ENCODE measurements around the gene SCRN2.

SCRN2 gene

DNA sequence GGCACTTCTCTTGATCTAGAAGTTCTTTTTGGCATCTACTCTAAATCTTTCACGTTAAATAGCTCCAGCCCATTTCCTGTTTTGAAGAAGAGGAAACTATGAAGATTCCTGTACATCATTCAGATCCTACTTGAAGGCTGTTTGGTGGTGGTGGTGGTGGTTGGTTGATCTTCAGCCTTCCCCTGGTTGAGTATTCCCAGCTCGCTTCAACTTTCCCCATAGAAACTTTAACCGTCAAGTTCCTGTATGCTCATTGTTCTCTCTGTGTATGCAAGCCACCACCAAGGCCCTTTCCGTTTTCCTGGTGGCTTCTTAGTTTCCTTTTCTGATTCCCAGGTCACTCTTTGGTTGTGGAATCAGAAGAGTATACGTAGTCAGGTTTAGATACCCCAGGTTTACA, 6.3 kb downstream of the SCRN2 start:
- H3K27me3 Mint-ChIP-seq, result no peaks in the 10 kb centered on the region
- DNase-seq (no peak), ATAC-seq (replicated peaks) (no peak)
- H3K4me3 Mint-ChIP-seq, result no peak overlapping the region
- peaks cover 37% of the 10 kb centered on the region for H3K36me3 Mint-ChIP-seq (ENCODE audit: insufficient read depth)
- no peaks in the 10 kb centered on the region for H3K9me3 Mint-ChIP-seq
- H3K4me1 Mint-ChIP-seq (ENCODE audit: low read depth in 2 of 2), result peaks cover 32 to 39% of the 10 kb centered on the region in 2 donors
- no peak overlapping the region for H3K27ac Mint-ChIP-seq

DNA sequence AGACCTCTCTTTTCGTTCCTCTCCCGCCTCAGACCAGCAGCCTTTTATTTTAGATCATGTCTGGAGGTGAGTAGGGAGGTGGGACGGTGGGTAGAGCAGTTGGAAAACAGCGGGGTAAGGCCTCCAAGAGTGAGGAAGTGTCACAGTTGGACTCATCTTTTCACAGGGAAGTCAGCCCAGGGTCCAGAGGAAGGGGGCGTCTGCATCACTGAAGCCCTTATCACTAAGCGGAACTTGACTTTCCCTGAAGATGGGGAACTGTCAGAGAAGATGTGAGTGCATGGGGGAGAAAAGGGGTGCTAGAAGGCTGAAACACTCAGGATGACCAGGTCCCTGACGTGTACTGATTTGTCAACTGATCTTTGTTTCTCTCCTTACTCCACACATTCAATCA, 9.1 kb downstream of the SCRN2 start:
- H3K4me1 Mint-ChIP-seq (ENCODE audit: low read depth in 2 of 2), result peaks cover 42 to 51% of the 10 kb centered on the region in 2 donors
- DNase-seq, result no peak
- H3K27ac Mint-ChIP-seq, result peak overlapping the region; percentile 95 to 98
- ATAC-seq (replicated peaks), result no peak
- H3K4me3 Mint-ChIP-seq, result peak overlapping the region; percentile 91 to 92
- no peaks in the 10 kb centered on the region for H3K27me3 Mint-ChIP-seq
- H3K36me3 Mint-ChIP-seq (ENCODE audit: insufficient read depth), result peaks cover 63% of the 10 kb centered on the region
- H3K9me3 Mint-ChIP-seq, result no peaks in the 10 kb centered on the region

DNA sequence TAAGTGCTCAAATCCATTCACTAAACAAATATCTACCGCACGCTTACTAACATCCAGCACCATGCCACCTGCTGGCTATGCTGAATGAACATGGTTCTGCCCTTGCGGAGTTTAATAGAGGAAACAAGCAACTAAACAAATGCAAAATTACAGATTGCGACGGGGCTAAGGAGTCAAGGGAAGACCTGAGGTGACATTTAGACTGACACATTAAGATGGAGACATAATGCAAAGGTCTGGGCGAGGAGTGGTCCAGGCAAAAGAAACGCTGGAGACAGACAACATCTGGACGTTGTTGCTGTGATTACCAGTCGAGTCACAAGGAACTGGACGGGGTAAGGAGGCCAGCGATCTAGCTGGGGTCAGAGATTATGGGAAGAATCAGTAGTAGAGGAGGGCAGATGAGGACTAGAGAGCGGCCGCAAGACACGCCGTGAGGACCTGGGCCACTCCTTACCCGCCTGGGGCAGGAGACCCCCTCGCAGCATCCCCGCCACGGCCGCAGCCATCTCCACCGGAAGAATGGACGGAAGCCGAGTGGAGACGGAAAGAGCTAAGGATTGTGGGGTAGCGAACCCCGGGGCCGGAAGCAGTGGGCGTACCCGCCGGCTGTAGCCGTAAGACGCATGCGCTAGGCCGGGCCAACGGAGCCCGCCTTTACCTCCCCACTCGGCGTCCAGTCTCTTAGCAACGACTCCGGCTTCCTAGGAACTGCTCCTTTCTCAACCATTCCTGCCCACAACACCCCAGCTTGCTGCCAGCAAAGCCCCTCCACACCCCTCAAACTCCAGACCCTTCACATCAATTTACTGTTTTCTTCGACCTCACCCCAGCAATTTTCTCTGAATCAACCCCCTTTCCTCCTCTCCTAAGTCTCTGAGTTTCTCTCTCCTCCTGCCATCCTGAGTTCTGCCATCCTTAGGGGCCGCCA, 9.8 kb downstream of the SCRN2 start, which contains the start of the genes LRRC46 and MRPL10:
Gene LRRC46 (plus strand): TSS at position 668 of the 931 bp plus-strand sequence. CDS start 320 bp downstream, outside the sequence.
Gene MRPL10 (minus strand): TSS at position 539 of the 931 bp plus-strand sequence. CDS start 30 bp downstream, at position 509.
- Mint-ChIP-seq H3K4me1 (ENCODE audit: low read depth in 2 of 2) (peaks cover 45 to 51% of the 10 kb centered on the region in 2 donors), H3K36me3 (ENCODE audit: insufficient read depth) (peaks cover 69% of the 10 kb centered on the region), H3K27me3 (no peaks in the 10 kb centered on the region), H3K4me3 (peak within 1 kb of the TSS; percentile 91 to 92), H3K27ac (peak within 1 kb of the TSS; percentile 95 to 98), H3K9me3 (no peaks in the 10 kb centered on the region)
- ATAC-seq (replicated peaks) (peak; percentile 51), DNase-seq (peak; percentile 88 to 91 (median 89))

DNA sequence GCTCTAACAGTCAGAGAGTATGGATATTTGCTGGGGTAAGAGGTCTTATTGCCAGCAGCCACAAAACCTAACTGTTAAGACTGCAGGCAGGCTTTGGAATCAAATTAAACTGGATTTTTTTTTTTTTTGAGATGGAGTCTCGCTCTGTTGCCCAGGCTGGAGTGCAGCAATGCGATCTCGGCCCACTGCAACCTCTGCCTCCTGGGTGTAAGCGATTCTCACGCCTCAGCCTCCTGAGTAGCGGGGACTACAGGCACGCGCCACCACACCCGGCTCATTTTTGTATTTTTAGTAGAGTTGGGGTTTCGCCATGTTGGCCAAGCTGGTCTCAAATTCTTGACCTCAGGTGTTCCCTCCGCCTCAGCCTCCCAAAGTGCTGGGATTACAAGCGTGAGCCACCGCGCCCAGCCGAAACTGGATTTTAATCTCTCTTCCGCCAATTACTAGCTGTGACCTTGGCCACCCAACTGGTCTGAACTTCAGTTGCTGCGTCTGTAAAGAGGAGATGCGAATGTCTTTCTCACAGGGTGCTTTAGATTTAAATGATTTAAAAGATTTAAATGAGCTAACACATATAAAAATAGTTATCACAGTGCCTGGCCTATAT, 10.6 kb downstream of the SCRN2 start:
- H3K36me3 Mint-ChIP-seq (ENCODE audit: insufficient read depth), result peaks cover 72% of the 10 kb centered on the region
- no peaks in the 10 kb centered on the region for H3K27me3 Mint-ChIP-seq
- peak; percentile 3 for ATAC-seq (replicated peaks)
- no peak for DNase-seq
- H3K4me3 Mint-ChIP-seq, result peak overlapping the region; percentile 91 to 92
- peak overlapping the region; percentile 95 to 98 for H3K27ac Mint-ChIP-seq
- H3K9me3 Mint-ChIP-seq, result no peaks in the 10 kb centered on the region
- H3K4me1 Mint-ChIP-seq (ENCODE audit: low read depth in 2 of 2), result peaks cover 45 to 47% of the 10 kb centered on the region in 2 donors

DNA sequence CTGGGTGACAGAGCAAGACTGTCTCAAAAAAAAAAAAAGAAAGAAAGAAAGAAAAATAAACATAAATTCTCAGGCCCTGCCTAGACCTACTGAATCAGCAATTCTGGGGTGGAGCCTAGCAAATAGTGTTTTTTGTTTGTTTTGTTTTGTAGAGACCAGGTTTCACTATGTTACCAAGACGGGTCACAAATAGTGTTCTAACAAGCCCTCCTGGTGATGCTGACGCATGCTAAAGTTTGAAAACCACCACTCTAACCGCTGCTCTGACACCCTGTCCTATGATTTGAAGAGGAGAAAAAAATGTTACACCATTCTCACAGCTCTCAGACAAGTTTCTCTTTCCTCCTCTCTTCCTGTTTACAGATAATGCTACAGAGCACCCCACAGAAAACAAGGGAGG, 11.2 kb downstream of the SCRN2 start:
- H3K27me3 Mint-ChIP-seq, result no peaks in the 10 kb centered on the region
- H3K4me3 Mint-ChIP-seq, result peak overlapping the region; percentile 91 to 92
- ATAC-seq (replicated peaks), result peak; percentile 84
- H3K4me1 Mint-ChIP-seq (ENCODE audit: low read depth in 2 of 2), result peaks cover 43 to 47% of the 10 kb centered on the region in 2 donors
- peak overlapping the region; percentile 95 to 98 for H3K27ac Mint-ChIP-seq
- no peaks in the 10 kb centered on the region for H3K9me3 Mint-ChIP-seq
- peak; percentile 74 to 77 (median 74) for DNase-seq
- H3K36me3 Mint-ChIP-seq (ENCODE audit: insufficient read depth), result peaks cover 74% of the 10 kb centered on the region

DNA sequence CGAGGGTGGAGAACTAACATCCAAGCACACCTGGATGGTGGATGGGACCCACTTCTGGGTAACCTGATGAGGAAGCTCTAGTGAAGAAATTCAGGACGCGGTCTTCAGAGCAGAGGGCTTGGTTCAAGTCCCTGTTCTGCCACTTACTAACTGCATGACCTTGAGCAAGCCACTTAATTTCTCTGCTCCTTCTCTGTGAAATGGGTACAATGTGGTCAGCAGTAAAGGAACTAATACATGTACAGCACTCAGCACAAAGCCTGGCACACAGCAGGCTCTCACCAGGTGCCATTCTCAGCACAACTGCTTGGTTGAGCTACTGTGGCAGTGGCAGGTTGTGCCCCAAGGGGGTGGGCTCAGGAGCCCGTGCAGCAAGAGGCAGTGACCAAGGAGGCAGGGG, 17.6 kb downstream of the SCRN2 start:
- H3K36me3 Mint-ChIP-seq (ENCODE audit: insufficient read depth), result peaks cover 71% of the 10 kb centered on the region
- peak overlapping the region; percentile 97 to 99 for H3K27ac Mint-ChIP-seq
- H3K4me1 Mint-ChIP-seq (ENCODE audit: low read depth in 2 of 2), result peaks cover 30 to 35% of the 10 kb centered on the region in 2 donors
- H3K4me3 Mint-ChIP-seq, result no peak overlapping the region
- DNase-seq (no peak), ATAC-seq (replicated peaks) (no peak)
- no peaks in the 10 kb centered on the region for H3K9me3 Mint-ChIP-seq
- no peaks in the 10 kb centered on the region for H3K27me3 Mint-ChIP-seq

DNA sequence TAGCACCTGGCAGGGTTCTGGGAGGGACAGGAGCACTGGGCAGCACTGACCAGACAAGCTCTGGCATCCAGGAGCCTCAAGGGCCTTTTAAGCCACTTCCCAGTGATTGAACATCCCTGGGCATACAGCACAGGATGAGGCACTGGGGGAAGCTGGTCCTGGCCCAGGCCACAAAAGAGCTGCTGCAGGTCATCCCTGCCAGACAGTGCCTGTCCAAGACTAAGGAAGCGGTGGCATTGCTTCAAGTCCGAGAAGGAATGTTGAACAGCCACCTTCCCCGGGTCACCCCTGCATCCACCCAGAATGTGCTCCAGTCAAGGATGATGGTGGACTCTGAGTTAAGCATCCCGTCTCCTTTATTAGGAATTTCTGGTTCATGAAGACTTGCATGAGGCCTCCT, 18.3 kb downstream of the SCRN2 start:
- Mint-ChIP-seq H3K27ac (peak overlapping the region; percentile 97 to 99), H3K4me3 (peak overlapping the region in 1 of 2 donors; percentile 100), H3K9me3 (no peaks in the 10 kb centered on the region), H3K4me1 (ENCODE audit: low read depth in 2 of 2) (peaks cover 24 to 30% of the 10 kb centered on the region in 2 donors), H3K36me3 (ENCODE audit: insufficient read depth) (peaks cover 66% of the 10 kb centered on the region), H3K27me3 (no peaks in the 10 kb centered on the region)
- ATAC-seq (replicated peaks) (no peak), DNase-seq (no peak)

DNA sequence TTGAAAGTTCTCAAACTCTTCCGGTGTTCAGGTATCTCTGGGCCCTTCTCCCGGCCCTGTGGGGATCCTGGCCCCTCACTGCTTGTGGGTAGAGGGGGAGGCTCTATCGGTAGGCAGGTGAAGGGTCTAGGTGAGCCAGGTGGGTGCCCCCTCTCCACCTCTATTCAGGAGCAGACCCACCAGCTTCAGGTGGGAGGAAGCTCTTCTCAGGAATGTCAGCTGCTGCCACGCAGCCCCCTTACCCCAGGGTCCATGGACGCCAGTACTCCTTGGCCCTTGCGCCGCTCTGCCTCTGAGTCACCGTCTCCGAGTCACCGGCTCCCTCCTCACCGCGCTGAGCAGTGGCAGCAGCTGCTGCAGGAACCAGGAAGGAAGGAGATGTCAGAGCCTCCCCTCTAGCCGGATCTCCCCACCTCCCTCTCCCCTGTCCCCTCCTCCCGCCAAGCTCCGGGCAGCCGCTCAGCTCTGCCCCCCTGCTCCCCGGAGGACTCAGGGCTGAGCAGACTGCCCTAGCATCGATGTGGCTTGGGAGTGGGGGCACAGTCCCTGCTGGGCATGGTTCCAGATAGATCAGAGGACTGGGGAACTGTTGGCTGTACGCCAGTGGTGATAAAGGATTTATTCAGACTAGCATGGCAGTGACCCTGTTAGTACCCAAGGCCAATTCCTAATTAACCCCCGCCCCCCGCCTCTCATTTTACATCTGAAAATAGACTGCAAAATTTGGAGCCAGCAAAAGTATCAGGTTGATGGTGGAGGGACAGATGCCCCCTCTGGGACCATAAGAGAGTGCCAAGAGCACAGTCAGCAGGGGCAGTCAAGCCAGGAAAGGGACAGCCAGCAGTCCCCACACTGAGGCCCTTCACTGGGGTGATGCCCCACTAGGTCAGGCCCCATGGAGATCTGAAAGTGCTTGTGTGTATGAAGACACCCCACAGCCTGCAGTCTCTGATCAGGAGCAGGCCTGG, 19.4 kb downstream of the SCRN2 start, which contains the start of gene OSBPL7:
Gene OSBPL7 (minus strand): TSS at position 371 of the 968 bp plus-strand sequence. CDS start 1,516 bp downstream, outside the sequence.
- H3K9me3 Mint-ChIP-seq, result no peaks in the 10 kb centered on the region
- no peaks in the 10 kb centered on the region for H3K27me3 Mint-ChIP-seq
- peak within 1 kb of the TSS; percentile 97 to 99 for H3K27ac Mint-ChIP-seq
- peaks cover 64% of the 10 kb centered on the region for H3K36me3 Mint-ChIP-seq (ENCODE audit: insufficient read depth)
- H3K4me3 Mint-ChIP-seq, result peak within 1 kb of the TSS; percentile 98 to 100
- H3K4me1 Mint-ChIP-seq (ENCODE audit: low read depth in 2 of 2), result peaks cover 23 to 30% of the 10 kb centered on the region in 2 donors
- DNase-seq (peak; percentile 73 to 77 (median 74)), ATAC-seq (replicated peaks) (peak; percentile 96)

DNA sequence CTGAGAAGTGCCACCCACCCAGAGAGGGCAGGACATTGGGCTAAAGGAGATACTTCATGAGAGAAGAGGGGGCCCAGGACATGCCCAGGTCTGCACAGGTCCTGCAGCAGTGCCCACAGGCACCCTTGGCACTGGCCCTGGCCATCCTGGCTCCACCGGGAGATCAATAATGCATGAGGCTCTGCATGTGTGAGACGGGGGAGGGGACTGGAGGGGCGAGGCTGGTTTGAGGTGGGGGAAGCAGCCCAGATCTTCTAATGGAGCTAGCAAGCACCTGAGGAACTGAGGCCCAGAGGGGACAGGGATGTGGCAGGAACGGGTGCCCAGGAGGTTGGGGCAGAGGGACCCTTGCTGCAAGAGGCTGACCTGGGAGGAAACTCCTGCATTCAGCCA, 20.0 kb downstream of the SCRN2 start:
- Mint-ChIP-seq H3K4me3 (peak overlapping the region; percentile 98 to 100), H3K4me1 (ENCODE audit: low read depth in 2 of 2) (peaks cover 20 to 30% of the 10 kb centered on the region in 2 donors), H3K36me3 (ENCODE audit: insufficient read depth) (peaks cover 64% of the 10 kb centered on the region), H3K9me3 (no peaks in the 10 kb centered on the region), H3K27me3 (no peaks in the 10 kb centered on the region), H3K27ac (peak overlapping the region; percentile 97 to 99)
- ATAC-seq (replicated peaks) (no peak), DNase-seq (no peak)

DNA sequence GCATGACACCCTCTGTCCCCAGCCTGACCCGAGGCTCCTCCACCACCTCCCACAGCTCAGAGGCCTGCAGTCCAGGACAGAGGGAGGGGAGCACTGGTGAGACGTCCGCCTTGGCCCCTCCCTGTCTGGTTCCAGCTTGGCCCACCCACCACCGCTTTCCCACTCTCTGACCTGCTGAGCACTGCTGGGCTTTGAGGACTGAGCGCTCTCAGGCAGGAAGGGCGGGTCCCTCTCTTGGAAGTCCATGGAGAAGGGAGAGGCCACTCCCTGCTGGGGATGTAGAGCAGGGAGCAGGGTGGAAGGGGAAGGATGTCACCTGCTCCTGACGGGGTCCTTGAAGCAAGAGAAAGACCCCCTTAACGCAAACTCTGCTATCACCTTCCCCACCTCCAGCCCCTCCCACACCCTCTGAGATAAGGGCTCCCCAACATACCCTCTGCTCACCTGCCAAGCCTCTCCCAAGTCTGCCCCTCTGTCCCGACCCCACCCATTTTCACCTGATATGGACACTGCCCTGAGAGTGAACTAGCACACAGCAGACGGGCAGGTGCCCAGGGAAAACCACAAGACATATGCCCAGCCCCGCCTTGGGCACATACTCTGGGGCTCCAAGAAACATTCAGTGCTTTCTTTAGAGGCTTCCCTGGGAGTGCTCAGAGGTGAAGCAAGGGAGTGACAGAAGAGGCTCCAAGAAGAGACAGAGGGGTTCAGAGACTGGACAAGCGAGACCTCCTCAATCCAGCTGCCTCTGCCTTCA, 20.9 kb downstream of the SCRN2 start:
- Mint-ChIP-seq H3K27ac (peak overlapping the region; percentile 97 to 99), H3K4me1 (ENCODE audit: low read depth in 2 of 2) (peaks cover 20 to 26% of the 10 kb centered on the region in 2 donors), H3K27me3 (no peaks in the 10 kb centered on the region), H3K4me3 (peak overlapping the region; percentile 98 to 100), H3K36me3 (ENCODE audit: insufficient read depth) (peaks cover 61% of the 10 kb centered on the region), H3K9me3 (no peaks in the 10 kb centered on the region)
- ATAC-seq (replicated peaks), result no peak
- no peak for DNase-seq

DNA sequence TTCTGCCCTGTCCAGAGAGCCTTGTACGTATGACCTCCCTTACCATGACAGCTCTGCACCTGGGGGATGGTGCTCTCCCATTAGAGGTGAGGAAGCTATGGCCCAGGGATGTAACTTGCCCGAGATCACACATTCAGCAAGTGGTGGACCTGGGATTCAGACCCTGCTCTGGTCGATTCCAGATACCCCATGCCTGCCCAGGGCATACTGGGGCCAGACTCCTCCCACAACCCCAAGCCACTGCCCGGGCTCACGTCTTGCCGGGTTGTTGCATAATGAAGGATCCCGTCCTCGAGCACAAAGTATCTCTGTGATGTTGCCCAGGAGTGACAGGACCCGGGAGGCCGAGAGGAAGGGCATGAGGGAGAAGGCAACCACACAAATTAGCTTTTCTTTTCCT, 21.6 kb downstream of the SCRN2 start:
- H3K27ac Mint-ChIP-seq, result peak overlapping the region in 1 of 2 donors; percentile 97
- DNase-seq (no peak), ATAC-seq (replicated peaks) (no peak)
- H3K4me3 Mint-ChIP-seq, result no peak overlapping the region
- H3K9me3 Mint-ChIP-seq, result no peaks in the 10 kb centered on the region
- H3K27me3 Mint-ChIP-seq, result no peaks in the 10 kb centered on the region
- H3K36me3 Mint-ChIP-seq (ENCODE audit: insufficient read depth), result peaks cover 63% of the 10 kb centered on the region
- peaks cover 20 to 24% of the 10 kb centered on the region in 2 donors for H3K4me1 Mint-ChIP-seq (ENCODE audit: low read depth in 2 of 2)
